ENCODE data around the gene CNTN6. TPM values are rescaled to one million over a fixed set of nuclear protein-coding genes. Genes with fewer than 3 reads are reported as not detected.

CNTN6 gene
- total RNA-seq, 1 donor from 2014 or later = 0.07 TPM

DNA sequence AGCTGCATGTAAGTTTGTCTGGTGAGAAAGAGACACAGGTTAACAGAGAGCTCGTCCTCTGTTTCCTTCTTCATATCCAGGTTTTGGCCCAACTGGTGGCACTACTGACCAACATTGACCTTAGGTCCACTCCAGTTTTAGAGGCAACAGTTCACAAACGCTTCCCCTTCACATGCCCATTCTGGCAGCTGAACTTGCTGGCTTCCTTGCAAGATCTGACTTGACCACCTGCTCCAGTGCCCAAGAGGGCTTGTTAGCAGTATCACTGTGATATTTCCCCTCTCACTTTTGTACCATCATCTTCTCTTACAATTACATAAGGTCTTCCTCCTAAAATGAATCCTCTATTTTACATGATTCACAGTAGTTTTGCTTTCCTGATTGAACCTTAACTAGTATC, 71.3 kb downstream of the CNTN6 start:
- intact Hi-C loops (cut with micrococcal nuclease) = no loop called here
- no peak for DNase-seq
- no peak for ATAC-seq

DNA sequence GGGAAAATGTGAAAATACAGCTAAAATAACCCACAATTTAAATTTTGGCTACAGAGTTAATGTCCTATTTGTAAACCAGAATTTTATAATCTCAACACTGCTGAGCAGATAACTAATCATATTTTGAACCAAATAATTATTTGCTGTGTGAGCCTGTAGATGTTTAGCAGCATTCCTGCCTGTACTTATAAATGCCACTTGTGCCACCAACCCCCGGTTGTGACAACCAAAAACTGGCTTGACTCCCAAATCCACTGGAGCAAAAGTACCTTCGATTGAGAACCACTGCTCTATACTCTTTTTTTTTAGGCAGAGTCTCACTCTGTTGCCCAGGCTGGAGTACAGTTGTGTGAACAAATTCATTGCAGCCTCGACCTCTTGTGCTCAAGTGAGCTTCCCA, 78.5 kb downstream of the CNTN6 start:
- intact Hi-C loops (cut with micrococcal nuclease) = no loop called here
- no peak for ATAC-seq

DNA sequence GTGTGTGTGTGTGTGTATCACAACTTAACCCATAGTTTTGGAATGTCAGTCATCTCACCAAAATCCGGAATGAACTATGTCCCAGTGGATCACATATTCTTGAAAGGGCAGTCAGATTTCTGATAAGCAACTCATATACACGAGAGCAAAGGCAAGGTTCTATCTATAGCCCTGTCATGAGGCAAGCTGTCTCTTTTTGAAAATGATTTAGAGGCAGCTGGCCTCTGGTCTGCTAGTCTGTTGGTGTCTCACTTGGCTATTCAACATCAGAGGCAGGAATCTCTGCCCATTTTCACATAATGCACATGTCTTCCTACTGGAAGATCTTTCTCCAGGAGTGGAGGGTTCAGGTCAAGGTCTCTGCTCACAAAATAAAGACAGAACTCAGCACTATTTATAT, 79.8 kb downstream of the CNTN6 start:
- intact Hi-C loops (cut with micrococcal nuclease) = no loop called here
- no peak for ATAC-seq
- no peak for DNase-seq

More for the DNA sequence above, 78.5 kb downstream of the CNTN6 start:
- DNase-seq = no peak

DNA sequence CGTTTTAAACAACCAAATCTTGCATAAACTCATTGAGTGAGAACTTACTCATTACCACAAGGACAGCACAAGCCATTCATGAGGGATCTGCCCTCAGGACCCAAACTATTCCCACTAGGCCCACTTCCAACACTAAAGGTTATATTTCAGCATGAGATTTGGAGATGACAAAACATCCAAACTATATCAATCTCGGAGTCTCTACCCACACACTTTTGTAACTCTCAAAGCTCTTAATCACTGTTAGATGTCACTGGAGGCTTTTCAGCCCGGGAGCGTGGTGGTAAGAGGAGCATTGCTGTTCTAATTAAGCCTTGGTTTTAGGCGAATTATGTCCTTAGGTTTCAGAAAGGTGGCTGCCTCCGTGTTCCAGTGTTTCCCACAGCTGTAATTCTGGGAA, 86.3 kb downstream of the CNTN6 start:
- intact Hi-C loops (cut with micrococcal nuclease) = no loop called here
- no peak for ATAC-seq
- DNase-seq = no peak

DNA sequence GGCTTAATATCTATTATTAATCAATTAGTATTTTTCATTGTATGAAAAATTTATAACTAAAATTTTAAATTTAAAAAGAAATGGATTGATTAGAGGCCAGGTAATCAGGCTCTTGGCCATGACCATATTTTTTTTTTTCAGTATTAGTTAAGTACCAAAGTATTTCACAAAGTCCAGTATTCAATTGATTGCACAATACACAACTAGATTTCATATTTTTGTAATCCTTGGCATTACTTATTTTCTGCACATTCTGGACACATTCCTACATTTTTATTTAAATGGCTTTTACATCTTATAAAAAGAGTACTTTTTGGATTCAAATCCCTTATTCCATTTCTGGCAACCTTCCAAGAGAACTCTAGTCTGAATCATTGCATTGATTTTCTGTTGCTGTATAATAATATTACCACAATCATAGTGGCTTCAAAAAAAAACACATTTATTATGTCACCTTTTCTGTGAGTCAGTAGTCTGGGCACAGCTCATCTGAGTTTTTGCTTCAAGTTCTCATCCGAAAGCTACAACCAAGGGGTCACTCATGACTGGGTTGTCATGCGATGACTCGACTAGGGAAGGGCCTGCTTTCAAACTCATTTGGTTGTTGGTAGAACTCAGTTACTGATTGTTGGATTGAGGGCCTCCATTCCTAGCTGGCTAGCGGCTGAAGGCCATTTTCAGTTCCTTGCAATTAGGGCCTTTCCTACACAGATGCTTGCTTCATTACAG, 90.7 kb downstream of the CNTN6 start:
- intact Hi-C loops (cut with micrococcal nuclease) = no loop called here
- ATAC-seq (no peak), DNase-seq (no peak)

DNA sequence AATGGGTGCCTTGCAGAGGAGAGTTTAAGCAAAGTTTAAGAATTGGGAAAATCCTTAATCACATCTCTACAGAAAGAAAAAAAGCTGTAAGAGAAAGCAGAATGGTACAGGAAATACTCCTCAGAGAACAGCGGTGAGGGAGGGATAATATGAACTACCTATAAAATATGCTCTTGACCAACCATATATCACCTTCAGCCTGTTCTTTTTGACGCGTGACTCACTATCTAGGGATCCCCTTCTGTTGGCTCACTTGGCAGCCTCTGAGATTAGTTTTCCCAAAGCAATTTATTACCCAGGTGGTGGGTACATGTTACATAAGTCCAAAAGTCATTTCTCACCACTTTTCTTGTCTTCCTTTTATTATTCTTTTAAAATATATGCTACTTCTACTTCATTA, 97.7 kb downstream of the CNTN6 start:
- ATAC-seq (no peak), DNase-seq (no peak)
- intact Hi-C loops (cut with micrococcal nuclease) = no loop called here

DNA sequence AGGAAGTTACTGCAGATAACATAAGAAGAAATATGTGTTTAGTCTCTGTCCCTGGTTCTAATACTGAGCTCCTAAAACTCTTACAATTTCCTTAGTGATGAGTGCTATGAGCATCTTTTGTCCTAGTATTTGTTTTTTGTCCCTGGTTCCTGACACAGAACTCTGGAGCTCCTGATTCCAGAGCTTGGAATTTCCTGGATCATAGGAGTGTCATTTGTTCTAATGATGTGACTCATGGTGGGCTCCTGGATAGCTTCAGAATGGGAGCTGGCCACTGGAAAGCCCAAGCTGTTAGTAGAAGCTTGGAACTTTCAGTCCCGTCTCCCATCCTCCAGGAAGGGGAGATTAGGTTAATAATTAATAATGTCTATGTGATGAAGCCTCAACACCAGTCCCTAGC, 98.2 kb downstream of the CNTN6 start:
- intact Hi-C loops (cut with micrococcal nuclease) = no loop called here
- no peak for DNase-seq
- ATAC-seq = no peak

DNA sequence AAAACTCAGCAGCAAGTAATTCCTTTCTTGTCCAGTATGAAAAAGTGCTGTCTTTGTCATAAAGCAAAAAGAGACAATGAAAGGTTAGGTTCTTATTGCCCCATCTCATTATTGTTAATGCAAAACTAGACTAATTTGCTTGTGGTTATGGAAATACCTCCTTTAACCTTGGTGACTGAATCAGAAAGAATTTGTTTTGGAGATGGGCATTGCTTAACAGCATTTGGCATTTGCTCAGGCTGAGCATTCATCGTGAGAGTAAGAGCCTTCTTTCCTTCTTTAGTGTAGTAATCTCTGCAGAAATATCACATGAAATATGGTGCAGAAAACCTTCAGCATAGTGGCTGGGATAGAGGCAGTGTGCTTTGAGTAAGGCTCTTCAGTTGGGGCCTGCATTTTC, 103.1 kb downstream of the CNTN6 start:
- ATAC-seq = no peak
- DNase-seq = no peak
- intact Hi-C loops (cut with micrococcal nuclease) = no loop called here

DNA sequence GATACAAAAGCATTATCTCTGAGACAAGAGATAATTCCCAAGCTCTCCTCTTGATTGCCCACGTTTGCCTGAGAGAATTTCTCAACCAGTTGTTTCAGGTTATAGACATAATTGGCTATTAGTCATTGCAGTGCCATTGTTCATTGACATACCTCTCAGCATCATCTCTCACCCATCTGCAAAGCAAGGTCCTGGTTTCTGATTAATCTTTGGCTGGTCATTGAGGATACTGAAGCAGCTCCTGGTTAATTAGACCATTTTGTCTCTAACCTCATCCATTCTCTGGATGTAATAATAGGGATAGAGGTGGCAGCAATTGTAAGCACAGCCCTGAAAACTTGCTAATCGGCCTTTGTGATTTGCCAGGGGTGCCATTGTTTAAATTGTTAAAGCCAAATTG, 104.2 kb downstream of the CNTN6 start:
- DNase-seq (no peak), ATAC-seq (no peak)

DNA sequence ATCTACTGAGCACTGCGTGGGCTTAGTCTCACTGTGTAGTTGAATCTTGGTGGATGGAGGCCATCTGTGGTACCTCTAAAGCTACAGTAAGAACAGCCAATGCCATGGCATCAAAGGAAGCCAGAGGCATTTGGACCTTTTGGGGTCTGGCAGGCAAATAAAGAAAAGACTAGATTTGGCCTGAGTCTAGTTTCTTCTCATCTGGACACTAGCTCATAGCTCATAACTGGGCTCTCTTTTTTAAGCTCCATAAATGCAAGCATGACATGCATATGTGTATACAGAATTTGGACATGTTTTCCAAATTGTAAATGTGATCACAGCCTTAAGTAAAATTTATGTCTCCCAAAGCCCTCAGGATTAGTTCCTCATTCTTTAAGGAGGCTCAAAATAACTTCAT, 107.5 kb downstream of the CNTN6 start:
- intact Hi-C loops (cut with micrococcal nuclease) = no loop called here
- DNase-seq (no peak), ATAC-seq (no peak)

More for the DNA sequence above, 104.2 kb downstream of the CNTN6 start:
- intact Hi-C loops (cut with micrococcal nuclease) = no loop called here

DNA sequence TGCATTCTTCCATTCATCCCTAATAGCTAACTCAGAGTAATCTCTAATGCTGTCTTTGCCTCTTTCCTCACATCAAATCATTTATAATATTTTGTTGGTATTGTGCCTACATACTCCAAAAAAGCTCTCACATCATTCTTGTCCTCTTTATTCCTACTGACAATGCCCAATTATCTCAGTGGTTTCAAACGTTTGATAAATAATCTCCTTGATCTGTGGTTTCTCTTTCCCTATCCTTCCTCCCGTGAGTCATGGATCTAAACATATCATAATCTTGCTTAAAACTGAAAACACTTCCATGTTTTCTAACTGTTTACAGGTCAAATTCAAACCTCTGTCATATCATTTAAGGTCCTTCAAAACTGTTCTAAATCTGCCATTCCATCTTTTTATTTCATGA, 115.1 kb downstream of the CNTN6 start:
- ATAC-seq = no peak
- no peak for DNase-seq
- intact Hi-C loops (cut with micrococcal nuclease) = no loop called here

DNA sequence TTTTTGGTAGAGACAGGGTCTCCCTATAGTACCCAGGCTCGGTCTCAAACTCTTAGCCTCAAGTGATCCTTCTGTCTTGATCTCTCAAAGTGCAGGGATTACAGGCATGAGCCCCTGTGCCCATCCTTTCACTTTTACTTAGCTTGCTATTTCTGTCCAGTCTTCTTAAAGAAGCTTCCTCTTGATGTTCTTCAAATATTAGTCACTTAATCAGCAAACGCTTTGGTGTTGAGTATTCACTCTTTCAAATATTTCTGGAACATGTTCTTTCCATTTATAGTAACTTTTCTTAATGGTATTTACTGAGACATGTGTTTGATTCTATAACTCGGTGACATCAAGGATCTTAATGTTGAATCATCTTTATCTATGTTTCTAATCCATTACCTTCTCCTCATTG, 122.1 kb downstream of the CNTN6 start:
- DNase-seq (no peak), ATAC-seq (no peak)
- intact Hi-C loops (cut with micrococcal nuclease) = no loop called here

DNA sequence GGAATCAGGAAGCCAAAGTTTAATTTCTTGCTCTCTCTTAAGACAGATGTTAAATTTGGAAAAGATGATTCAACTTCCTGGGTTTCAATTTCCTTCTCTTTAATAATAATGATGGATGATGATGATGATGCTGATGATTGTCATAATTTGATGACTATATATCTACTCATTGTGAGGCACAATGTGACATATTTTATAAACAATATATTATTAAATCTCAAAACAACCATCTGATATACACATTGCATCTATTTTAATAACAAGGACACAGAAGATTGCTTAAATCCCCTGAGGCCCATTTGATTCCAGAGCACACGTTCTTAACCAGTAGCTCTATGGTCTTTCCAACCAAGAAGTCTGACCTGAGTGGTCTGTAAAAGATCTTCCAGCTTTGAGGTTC, 124.0 kb downstream of the CNTN6 start:
- DNase-seq (no peak), ATAC-seq (no peak)
- intact Hi-C loops (cut with micrococcal nuclease) = no loop called here

DNA sequence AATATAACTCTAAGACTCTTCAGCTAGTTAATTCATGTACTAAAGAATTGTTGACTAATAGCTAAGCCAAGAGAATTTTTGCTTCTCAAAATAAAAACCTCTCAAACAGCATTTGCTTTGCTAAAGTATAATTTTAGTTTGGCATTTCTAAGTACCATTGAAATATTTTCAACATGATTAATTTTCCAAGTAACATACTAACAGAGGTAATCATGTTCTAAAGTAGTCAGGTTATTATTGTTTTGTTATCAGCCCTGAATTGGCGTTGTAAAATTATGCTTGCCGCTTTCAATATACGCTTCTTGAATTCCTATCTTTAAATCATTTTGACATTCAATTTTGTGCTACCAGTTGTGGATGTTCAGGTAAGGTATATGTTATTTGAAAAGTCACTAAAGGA, 134.3 kb downstream of the CNTN6 start:
- ATAC-seq (no peak), DNase-seq (no peak)
- intact Hi-C loops (cut with micrococcal nuclease) = no loop called here

DNA sequence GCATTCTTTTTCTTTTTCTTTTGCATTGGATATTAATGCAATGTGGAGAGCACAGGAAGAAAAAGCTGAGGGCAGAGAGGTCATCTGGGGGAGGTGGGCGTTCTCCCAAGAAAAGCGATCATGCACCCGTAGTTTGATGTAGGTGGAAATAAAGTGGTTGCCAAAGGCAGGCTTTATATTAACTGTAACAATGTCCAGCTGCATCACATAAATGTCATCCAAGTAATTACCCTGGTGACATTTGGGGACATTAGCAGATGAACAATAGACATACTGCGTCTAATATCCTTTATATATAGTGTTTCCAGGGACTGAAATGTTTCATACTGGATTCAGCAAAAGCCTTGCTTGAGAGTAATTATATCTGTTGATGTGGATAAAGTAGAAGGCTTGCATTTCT, 135.5 kb downstream of the CNTN6 start:
- intact Hi-C loops (cut with micrococcal nuclease) = no loop called here
- ATAC-seq (no peak), DNase-seq (no peak)

DNA sequence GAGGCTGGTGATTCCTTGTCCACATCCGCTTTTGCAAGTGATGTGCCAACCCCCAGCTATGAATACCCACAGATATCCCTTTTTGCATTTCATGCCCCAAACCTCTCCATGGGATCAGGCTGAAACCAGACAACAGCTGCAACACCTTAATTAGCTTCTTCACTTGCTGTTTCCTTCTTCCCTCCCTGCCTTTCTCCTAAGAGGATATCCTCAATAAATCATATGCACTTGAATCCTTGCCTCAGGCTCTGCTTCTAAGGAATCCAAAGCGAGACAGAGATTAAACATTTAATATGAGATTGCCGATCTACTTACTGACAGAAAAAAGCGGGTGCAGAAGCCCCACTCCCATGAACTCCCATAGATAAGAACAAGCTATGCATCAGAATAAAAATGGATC, 138.1 kb downstream of the CNTN6 start:
- DNase-seq (no peak), ATAC-seq (no peak)
- intact Hi-C loops (cut with micrococcal nuclease) = no loop called here

DNA sequence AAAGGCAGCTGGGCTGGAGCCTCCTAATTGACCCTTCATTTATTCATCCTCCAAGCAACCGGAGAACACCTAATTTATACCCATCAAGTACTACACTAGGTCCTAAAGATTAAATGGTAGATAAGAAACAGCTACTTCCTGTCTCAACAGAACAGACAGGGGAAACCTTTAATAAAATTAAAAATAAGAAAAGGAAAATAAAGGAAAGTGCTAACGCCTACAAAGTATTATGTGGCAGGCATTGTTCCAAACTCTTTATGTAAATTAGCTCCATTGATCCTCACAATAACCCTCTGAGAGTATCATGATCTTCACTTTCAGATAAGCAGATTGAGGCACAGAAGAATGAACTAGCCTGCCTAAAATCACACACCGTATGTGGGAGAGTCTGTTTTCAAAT, 139.5 kb downstream of the CNTN6 start:
- ATAC-seq (no peak), DNase-seq (no peak)
- intact Hi-C loops (cut with micrococcal nuclease) = no loop called here

DNA sequence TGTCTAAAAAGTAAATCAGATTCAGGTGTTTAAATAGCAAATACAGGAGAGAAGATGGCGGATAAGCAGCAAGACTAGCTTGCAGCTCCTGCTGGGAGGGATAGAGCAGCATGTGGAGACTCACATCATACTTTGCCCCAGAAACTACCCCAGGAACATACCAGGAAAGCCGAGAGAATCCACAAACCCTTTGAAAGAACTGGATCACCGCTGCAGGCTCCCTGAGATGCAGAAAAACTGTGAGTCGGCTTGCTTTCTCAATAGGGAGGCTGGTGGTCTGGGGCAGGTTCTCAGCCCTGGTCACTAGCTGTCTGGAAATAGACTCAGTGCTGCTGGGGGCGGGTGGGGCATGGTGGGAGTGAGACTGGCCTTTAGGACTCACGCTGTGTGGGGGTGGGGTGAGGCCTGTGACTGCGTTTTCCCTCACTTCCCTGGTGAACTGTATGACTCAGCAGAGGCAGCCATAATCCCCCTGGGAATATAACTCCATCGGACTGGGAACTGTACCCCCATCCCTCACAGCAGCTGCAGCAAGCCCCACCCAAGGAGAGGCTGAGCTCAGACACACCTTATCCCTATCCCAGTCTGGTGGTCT, 142.8 kb downstream of the CNTN6 start:
- ATAC-seq = no peak
- intact Hi-C loops (cut with micrococcal nuclease) = no loop called here

DNA sequence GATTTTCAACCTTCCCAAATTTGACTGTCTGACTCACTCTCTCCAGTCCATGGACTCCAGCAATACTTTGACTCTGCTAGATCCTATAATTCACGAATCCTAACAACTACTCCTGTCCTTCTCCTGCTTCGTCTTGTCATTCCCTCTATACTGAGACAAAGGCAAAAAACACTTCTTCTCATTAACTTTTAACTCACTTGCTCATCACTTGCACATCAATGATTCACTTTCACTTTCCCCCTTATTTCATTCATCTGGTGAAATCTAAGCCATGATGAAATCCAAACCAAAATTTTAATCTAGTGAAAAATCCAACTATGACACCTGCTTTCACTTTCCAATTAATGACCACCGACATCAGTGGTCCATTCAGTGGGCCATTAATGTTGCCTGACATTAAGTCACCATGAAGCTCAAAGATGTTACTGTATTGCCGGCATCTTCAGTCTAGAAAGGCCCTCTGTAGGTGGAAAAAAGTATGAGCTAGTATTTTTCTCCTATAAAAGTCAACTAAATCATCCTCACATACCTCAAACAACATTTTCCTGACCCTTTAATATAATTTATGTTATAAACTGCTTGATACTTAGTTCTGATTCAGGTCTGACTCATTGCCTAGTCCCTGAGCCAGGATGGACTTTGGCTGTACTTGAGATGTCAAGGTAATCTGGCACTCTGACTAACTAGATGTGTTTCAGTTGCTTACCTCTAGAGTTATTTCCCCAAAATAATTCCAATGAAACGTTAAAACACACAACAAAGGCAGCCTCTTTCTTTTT, 158.6 kb downstream of the CNTN6 start:
- intact Hi-C loops (cut with micrococcal nuclease) = no loop called here
- DNase-seq (no peak), ATAC-seq (no peak)

More for the DNA sequence above, 142.8 kb downstream of the CNTN6 start:
- no peak for DNase-seq

DNA sequence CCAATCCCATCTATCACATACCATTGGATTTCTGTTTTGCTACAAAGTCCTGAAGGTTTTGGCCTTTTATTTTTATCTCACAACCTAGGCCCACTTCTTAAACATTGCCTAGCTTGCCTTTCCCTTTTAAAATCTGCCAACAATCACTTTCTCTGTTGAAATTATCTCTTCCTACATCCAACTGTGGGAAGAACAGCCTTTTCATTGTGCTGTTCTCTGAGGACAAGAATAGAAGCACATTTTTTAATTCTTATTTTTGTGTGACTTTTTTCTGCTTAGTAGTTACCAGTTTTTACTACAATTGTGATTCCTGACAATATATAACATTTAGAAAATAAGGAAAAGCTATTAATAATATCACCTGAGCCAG, 159.2 kb downstream of the CNTN6 start:
- intact Hi-C loops (cut with micrococcal nuclease) = no loop called here
- ATAC-seq (no peak), DNase-seq (no peak)

DNA sequence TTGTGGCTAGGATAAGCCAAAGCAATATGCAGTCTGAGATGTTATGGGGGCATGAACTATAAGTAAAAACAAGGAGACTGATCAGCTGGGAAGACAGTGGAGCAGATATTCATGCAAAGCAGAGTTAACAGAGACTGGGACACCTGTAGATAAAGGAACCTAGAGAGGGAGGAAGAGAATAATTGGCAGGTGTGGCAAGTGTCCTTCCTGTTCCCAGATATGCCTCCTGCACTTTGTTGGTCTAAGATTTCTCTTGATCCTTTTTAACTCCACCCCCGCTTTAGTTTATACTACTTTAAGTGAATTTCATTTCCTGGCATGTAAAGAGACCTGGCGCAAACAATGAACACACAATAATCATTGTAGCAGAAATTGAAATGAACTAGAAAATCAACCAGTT, 169.4 kb downstream of the CNTN6 start:
- intact Hi-C loops (cut with micrococcal nuclease) = no loop called here
- DNase-seq = no peak
- ATAC-seq = no peak
